ENCODE results near the gene SMO. TPM values are rescaled to one million over a fixed set of nuclear protein-coding genes. Genes with fewer than 3 reads are reported as not detected.
"Not testable (repeated sequence)": the region's sequence is repeated elsewhere in the genome, so short reads cannot be mapped to it uniquely, and the experiment has no call there.

Gene SMO
- total RNA-seq, 2 donors from 2014 or later, result not detected

DNA sequence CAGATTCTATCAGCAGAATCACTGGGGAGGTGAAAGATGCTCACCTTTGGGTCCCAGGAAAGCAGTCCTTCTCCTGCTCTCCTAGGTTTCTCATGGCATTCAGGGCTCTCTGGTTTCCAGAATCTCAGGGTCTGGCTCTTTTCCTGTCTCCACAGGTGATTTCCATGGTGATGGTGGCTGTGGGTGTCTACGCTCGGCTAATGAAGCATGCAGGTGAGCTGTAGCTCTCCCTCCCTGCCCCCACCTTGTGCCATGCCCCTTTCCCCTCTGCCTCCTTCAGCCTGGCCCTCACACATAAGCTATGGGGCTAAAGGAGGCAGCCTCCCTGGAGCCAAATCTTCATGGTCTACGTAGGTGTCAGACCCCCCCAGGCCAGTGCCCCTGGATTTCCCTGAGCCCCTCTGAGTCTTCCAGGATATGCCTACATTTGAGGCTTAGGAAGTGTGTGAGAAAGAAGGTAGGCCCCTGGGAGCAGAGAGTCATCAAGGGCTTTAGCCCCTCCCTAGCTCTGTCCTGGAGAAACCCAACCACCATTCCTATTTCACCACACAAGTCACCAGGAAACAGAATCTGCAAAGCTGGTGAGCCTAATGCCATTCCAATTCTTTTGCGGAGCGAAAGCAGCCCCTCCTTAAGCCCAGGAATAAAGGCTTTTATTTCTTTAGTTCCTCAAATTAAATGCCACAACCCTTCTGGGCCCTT is 26.8 kb upstream of the SMO start:
- ATAC-seq (no peak), DNase-seq (no peak)
- H3K9me3 ChIP-seq (ENCODE audit: control insufficient read depth, low read length, poor library complexity, severe bottlenecking), result no peaks in the 10 kb centered on the region
- H3K27ac Mint-ChIP-seq, result no peak overlapping the region
- H3K27me3 Mint-ChIP-seq, result peaks cover 16% of the 10 kb centered on the region
- H3K4me3 Mint-ChIP-seq, result no peak overlapping the region
- peaks cover 3% of the 10 kb centered on the region for H3K36me3 Mint-ChIP-seq (ENCODE audit: low read depth)
- peaks cover 2% of the 10 kb centered on the region for H3K4me1 Mint-ChIP-seq

GRCh38 chr7:129162732-129163131 is 25.7 kb upstream of the SMO start:
- no peak overlapping the region for H3K4me3 Mint-ChIP-seq
- H3K36me3 Mint-ChIP-seq (ENCODE audit: low read depth), result peaks cover 3% of the 10 kb centered on the region
- DNase-seq (no peak), ATAC-seq (no peak)
- H3K9me3 ChIP-seq (ENCODE audit: control insufficient read depth, low read length, poor library complexity, severe bottlenecking), result no peaks in the 10 kb centered on the region
- H3K4me1 Mint-ChIP-seq, result peaks cover 2% of the 10 kb centered on the region
- peaks cover 27% of the 10 kb centered on the region for H3K27me3 Mint-ChIP-seq
- no peak overlapping the region for H3K27ac Mint-ChIP-seq

GRCh38 chr7:129163875-129164544 is 24.4 kb upstream of the SMO start:
- DNase-seq, result no peak
- no peak overlapping the region for H3K27ac Mint-ChIP-seq
- peak; percentile 54 for ATAC-seq

DNA sequence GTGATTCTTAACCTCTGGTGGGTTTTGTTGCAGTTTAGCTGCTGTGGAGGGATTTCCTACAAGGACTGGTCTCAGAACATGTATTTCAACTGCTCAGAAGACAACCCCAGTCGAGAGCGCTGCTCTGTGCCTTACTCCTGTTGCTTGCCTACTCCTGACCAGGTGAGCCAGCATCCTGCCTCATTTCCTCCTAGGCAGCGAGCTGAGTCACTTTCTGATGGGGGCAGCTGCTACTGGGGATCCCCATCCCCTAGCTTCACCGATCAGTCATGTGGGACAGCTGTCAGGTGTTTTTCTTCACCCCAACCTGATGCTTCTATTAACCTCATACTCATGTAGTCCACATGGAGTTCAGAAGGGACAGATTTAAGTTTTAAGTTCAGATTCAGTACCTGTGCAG is 21.7 kb upstream of the SMO start:
- no peak overlapping the region for H3K27ac Mint-ChIP-seq
- peaks cover 8% of the 10 kb centered on the region for H3K4me1 Mint-ChIP-seq
- no peak for DNase-seq
- peaks cover 3% of the 10 kb centered on the region for H3K36me3 Mint-ChIP-seq (ENCODE audit: low read depth)
- peaks cover 35% of the 10 kb centered on the region for H3K27me3 Mint-ChIP-seq
- H3K4me3 Mint-ChIP-seq, result no peak overlapping the region
- peak; percentile 40 for ATAC-seq
- no peaks in the 10 kb centered on the region for H3K9me3 ChIP-seq (ENCODE audit: control insufficient read depth, low read length, poor library complexity, severe bottlenecking)

More at GRCh38 chr7:129163875-129164544, 24.4 kb upstream of the SMO start:
- no peaks in the 10 kb centered on the region for H3K9me3 ChIP-seq (ENCODE audit: control insufficient read depth, low read length, poor library complexity, severe bottlenecking)
- H3K4me1 Mint-ChIP-seq, result peaks cover 8% of the 10 kb centered on the region
- peaks cover 3% of the 10 kb centered on the region for H3K36me3 Mint-ChIP-seq (ENCODE audit: low read depth)
- H3K27me3 Mint-ChIP-seq, result peaks cover 32% of the 10 kb centered on the region
- no peak overlapping the region for H3K4me3 Mint-ChIP-seq

DNA sequence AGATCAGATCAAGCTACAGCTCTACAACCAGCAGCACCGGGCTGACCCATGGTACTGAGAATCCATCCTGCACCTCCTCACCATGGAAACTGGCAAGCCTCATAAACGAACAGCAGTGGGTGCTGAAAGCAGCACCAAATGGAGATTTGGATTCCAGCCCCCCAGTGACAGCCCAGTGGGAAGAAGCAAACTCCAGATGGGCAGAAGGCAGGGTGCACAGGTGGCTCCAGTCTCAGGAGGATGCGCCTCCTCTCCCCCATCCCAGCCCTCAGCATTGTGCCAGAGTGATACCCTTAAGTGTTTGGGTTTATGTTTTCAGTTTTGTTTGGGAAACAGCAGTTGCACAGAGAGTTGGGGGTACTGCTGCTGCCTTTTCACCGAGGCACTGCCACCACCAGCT is 20.6 kb upstream of the SMO start:
- Mint-ChIP-seq H3K4me1 (peaks cover 8% of the 10 kb centered on the region), H3K27me3 (peaks cover 35% of the 10 kb centered on the region), H3K36me3 (ENCODE audit: low read depth) (peaks cover 3% of the 10 kb centered on the region), H3K27ac (no peak overlapping the region), H3K4me3 (no peak overlapping the region)
- H3K9me3 ChIP-seq (ENCODE audit: control insufficient read depth, low read length, poor library complexity, severe bottlenecking), result no peaks in the 10 kb centered on the region
- ATAC-seq (no peak), DNase-seq (no peak)

DNA sequence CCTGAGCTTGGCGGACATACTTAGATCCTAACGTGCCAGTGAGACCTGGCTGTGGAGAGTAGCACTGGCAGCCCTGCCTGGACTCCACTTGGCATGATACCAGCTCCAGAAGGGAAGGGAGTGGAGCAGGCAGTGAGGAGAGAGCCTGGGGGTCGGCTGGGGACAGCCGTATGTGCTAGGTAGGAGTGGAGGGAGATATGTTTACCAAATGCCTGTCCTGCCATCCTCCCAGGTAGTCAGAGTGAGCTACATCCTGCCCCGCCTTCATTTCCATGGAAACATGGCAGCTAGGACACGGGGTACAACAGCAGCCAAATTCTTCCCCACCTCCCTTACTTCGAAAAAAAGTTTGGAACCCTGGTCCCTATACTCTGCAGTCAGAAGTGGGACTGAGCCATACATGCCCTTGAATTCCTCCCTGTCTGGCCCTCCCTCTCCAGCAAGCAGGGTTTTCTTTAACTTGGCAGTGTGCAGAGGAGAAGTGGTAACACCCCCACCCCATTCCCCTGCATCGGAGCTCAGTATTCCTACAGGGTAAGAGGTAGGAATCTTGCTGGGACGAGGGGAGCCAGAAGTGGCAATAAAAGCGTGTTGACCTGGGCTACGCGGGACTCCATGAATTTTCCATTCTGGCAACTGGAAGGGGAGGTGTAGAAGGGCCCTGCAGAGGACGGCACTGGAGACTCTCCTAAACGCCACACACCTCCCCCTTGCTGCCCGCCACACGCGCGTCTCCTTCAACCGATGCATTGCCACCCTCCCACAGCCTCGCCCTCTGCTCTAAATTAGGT is 20.0 kb upstream of the SMO start:
- DNase-seq (no peak), ATAC-seq (no peak)
- Mint-ChIP-seq H3K36me3 (ENCODE audit: low read depth) (peaks cover 3% of the 10 kb centered on the region), H3K4me1 (peaks cover 8% of the 10 kb centered on the region), H3K4me3 (peak overlapping the region; percentile 73), H3K27me3 (peaks cover 35% of the 10 kb centered on the region), H3K27ac (no peak overlapping the region)
- H3K9me3 ChIP-seq (ENCODE audit: control insufficient read depth, low read length, poor library complexity, severe bottlenecking), result no peaks in the 10 kb centered on the region

GRCh38 chr7:129169171-129169671 is 19.2 kb upstream of the SMO start:
- no peaks in the 10 kb centered on the region for H3K9me3 ChIP-seq (ENCODE audit: control insufficient read depth, low read length, poor library complexity, severe bottlenecking)
- H3K27me3 Mint-ChIP-seq, result peaks cover 35% of the 10 kb centered on the region

GRCh38 chr7:129169686-129170440 is 18.6 kb upstream of the SMO start:
- DNase-seq (no peak), ATAC-seq (peak; percentile 47)
- no peaks in the 10 kb centered on the region for H3K9me3 ChIP-seq (ENCODE audit: control insufficient read depth, low read length, poor library complexity, severe bottlenecking)
- H3K4me3 Mint-ChIP-seq, result peak overlapping the region; percentile 77
- H3K4me1 Mint-ChIP-seq, result peaks cover 8% of the 10 kb centered on the region
- peaks cover 3% of the 10 kb centered on the region for H3K36me3 Mint-ChIP-seq (ENCODE audit: low read depth)
- peaks cover 34% of the 10 kb centered on the region for H3K27me3 Mint-ChIP-seq
- H3K27ac Mint-ChIP-seq, result no peak overlapping the region

More at GRCh38 chr7:129169171-129169671, 19.2 kb upstream of the SMO start:
- peak; percentile 65 for ATAC-seq
- no peak for DNase-seq
- Mint-ChIP-seq H3K4me3 (peak overlapping the region; percentile 77), H3K27ac (no peak overlapping the region), H3K36me3 (ENCODE audit: low read depth) (peaks cover 3% of the 10 kb centered on the region), H3K4me1 (peaks cover 8% of the 10 kb centered on the region)

- no peak for DNase-seq
- H3K9me3 ChIP-seq (ENCODE audit: control insufficient read depth, low read length, poor library complexity, severe bottlenecking), result no peaks in the 10 kb centered on the region
- no peaks in the 10 kb centered on the region for H3K36me3 Mint-ChIP-seq (ENCODE audit: low read depth)
- H3K4me1 Mint-ChIP-seq, result peaks cover 7% of the 10 kb centered on the region
- H3K4me3 Mint-ChIP-seq, result no peak overlapping the region
- no peak for ATAC-seq
- H3K27me3 Mint-ChIP-seq, result peaks cover 28% of the 10 kb centered on the region
- H3K27ac Mint-ChIP-seq, result no peak overlapping the region
These were observed 17.9 kb upstream of the SMO start for GRCh38 chr7:129170441-129171021.

DNA sequence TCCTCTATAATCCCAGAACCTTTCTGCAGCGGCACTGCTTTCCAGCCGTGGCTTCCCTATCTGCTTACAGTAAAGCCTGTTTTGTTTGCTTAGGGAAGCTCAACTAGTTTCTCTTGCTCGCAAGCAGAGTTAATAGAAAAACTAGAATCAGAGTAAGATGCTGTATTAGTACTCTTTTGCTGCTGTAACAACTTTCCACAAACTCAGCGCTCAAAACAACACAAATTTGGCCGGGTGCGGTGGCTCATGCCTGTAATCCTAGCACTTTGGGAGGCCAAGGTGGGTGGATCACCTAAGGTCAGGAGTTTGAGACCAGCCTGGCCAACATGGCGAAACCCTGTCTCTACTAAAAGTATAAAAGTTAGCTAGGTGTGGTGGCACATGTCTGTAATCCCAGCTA is 14.6 kb upstream of the SMO start:
- not testable (repeated sequence) for H3K4me1 Mint-ChIP-seq; H3K4me3 Mint-ChIP-seq; DNase-seq; ATAC-seq; H3K27ac Mint-ChIP-seq; H3K9me3 ChIP-seq (ENCODE audit: control insufficient read depth, low read length, poor library complexity, severe bottlenecking); H3K36me3 Mint-ChIP-seq (ENCODE audit: low read depth)
- peaks cover 17% of the 10 kb centered on the region for H3K27me3 Mint-ChIP-seq

DNA sequence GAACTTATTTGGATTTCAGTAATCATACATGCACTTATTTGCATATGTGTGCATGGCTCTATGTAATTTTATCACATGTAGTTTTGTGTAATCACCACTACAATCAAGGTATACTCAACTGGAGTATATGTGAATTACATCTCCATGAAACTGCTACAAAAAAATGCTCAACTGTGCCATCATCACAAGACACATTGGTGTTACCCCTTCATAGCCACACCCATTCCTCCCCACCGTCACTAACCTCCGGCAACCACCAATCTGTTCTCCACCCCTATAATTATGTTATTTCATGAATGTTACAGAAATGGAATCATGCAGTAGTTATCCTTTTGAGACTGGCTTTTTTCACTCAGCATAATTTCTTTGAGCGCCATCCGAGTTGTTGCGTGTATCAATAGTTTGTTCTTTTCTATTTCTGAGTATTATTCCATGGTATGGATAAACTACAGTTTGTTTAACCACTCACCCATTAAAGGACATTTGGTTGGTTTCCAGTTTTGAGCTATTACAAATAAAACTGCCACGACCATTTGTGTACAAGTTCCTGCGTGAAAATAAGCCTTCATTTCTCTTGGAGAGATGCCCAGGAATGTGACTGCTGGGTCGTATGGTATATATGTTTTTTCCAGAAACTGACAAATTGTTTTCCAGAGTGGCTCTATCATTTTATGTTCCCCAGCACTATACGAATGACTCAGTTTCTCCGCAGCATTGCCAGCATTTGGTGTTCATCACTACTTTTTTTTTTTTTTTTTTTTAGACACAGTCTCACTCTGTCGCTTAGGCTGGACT is 11.3 kb upstream of the SMO start:
- no peak overlapping the region for H3K4me3 Mint-ChIP-seq
- no peaks in the 10 kb centered on the region for H3K36me3 Mint-ChIP-seq (ENCODE audit: low read depth)
- H3K4me1 Mint-ChIP-seq, result no peaks in the 10 kb centered on the region
- H3K27me3 Mint-ChIP-seq, result peaks cover 28% of the 10 kb centered on the region
- H3K9me3 ChIP-seq (ENCODE audit: control insufficient read depth, low read length, poor library complexity, severe bottlenecking), result no peaks in the 10 kb centered on the region
- ATAC-seq (no peak), DNase-seq (no peak)
- H3K27ac Mint-ChIP-seq, result no peak overlapping the region
